GM23338 (cell line): Measurements from ENCODE around the gene GPR26. TPM values are rescaled to one million over a fixed set of nuclear protein-coding genes. Genes with fewer than 3 reads are reported as not detected.
A peak's percentile ranks its signal among the peaks of the same experiment; 100 is the strongest.

Experiments
- ATAC-seq: fragments of 200-7000 bp; cut with Tn5 transposase; 3 replicates; pipeline ENCODE4 v1.9.1; 2020
- DNase-seq: peaks from one replicate; pipeline ENCODE4 v3.0.0-alpha.2; 2015; ENCODE audit warnings: low spot score
- H2AFZ ChIP-seq: fragments of 200-600 bp; sonication (generic); 2 replicates; pipeline ENCODE4 v1.8.0; 2016; ENCODE audit warnings: antibody characterized with exemption, mild to moderate bottlenecking, moderate library complexity
- H3F3A ChIP-seq: fragments of 200-600 bp; sonication (generic); replicated peaks from 2 replicates; pipeline ENCODE4 v1.8.0; 2017; ENCODE audit warnings: antibody characterized with exemption, mixed run types, low read depth
- H3K27ac ChIP-seq: fragments of 200-600 bp; sonication (generic); 2 replicates; pipeline ENCODE4 v1.6.1; 2016; ENCODE audit warnings: low read depth
- H3K27me3 ChIP-seq: fragments of 200-600 bp; sonication (generic); 2 replicates; pipeline ENCODE4 v1.8.0; 2016; ENCODE audit warnings: mild to moderate bottlenecking, mixed run types, moderate library complexity; ENCODE audit not compliant: insufficient read depth
- H3K36me3 ChIP-seq: fragments of 200-600 bp; sonication (generic); 2 replicates; pipeline ENCODE4 v1.8.0; 2016; ENCODE audit warnings: mild to moderate bottlenecking; ENCODE audit not compliant: insufficient read depth
- H3K4me1 ChIP-seq: fragments of 200-600 bp; sonication (generic); 2 replicates; pipeline ENCODE4 v1.8.0; 2016; ENCODE audit warnings: mild to moderate bottlenecking, moderate library complexity; ENCODE audit not compliant: insufficient read depth
- H3K4me2 ChIP-seq: fragments of 200-600 bp; sonication (generic); 2 replicates; pipeline ENCODE4 v1.7.1; 2017; ENCODE audit warnings: mixed run types
- H3K4me3 ChIP-seq: fragments of 200-600 bp; sonication (generic); 2 replicates; pipeline ENCODE4 v1.6.1; 2016; ENCODE audit warnings: mixed run types
- H3K79me2 ChIP-seq: fragments of 200-600 bp; sonication (generic); replicated peaks from 2 replicates; pipeline ENCODE4 v1.8.0; 2017; ENCODE audit warnings: mild to moderate bottlenecking; ENCODE audit not compliant: insufficient read depth
- H3K9me2 ChIP-seq: fragments of 200-600 bp; sonication (generic); 2 replicates; pipeline ENCODE4 v1.8.0; 2017; ENCODE audit not compliant: insufficient read depth
- H4K20me1 ChIP-seq: fragments of 200-600 bp; sonication (generic); replicated peaks from 2 replicates; pipeline ENCODE4 v1.8.0; 2017; ENCODE audit warnings: mild to moderate bottlenecking; ENCODE audit not compliant: insufficient read depth
- H3K27ac Mint-ChIP-seq: 2 replicates; pipeline ENCODE4 v1.8.0; 2020; ENCODE audit warnings: inconsistent platforms, mild to moderate bottlenecking, moderate library complexity, mixed read lengths
- H3K27me3 Mint-ChIP-seq: 3 replicates; pipeline ENCODE4 v1.8.0; 2022; ENCODE audit warnings: low read depth, mild to moderate bottlenecking, moderate library complexity, mixed read lengths, inconsistent platforms; ENCODE audit not compliant: insufficient read depth, poor library complexity
- H3K36me3 Mint-ChIP-seq: 3 replicates; pipeline ENCODE4 v1.8.0; 2021; ENCODE audit warnings: low read depth, mild to moderate bottlenecking, inconsistent platforms, moderate library complexity, mixed read lengths
- H3K4me1 Mint-ChIP-seq: 3 replicates; pipeline ENCODE4 v1.8.0; 2020; ENCODE audit warnings: mild to moderate bottlenecking, inconsistent platforms, mixed read lengths
- H3K4me3 Mint-ChIP-seq: 3 replicates; pipeline ENCODE4 v1.8.0; 2021; ENCODE audit warnings: moderate library complexity, mild to moderate bottlenecking, inconsistent platforms, mixed read lengths
- H3K9me3 Mint-ChIP-seq: 3 replicates; pipeline ENCODE4 v1.8.0; 2020; ENCODE audit warnings: moderate library complexity, mild to moderate bottlenecking, inconsistent platforms, mixed read lengths
- CREB1 ChIP-seq: fragments of 250-450 bp; sonication (Bioruptor Pico); IDR thresholded peaks from 2 replicates; pipeline ENCODE4 v1.5.0; 2020; ENCODE audit warnings: low read depth, mild to moderate bottlenecking, moderate library complexity
- POLR2AphosphoS5 ChIP-seq: IDR thresholded peaks from 2 replicates; pipeline ENCODE4 v1.6.1; 2016; ENCODE audit warnings: antibody characterized with exemption, low read depth
- ZNF114 ChIP-seq: fragments of 250-450 bp; sonication (Bioruptor Pico); IDR thresholded peaks from 2 replicates; pipeline ENCODE4 v1.5.0; 2020; ENCODE audit warnings: mild to moderate bottlenecking, moderate library complexity
- polyA plus RNA-seq: library from polyadenylated mRNA; unstranded; fragments of >200 nt; fragmentation: Nextera tagmentation; extraction: Ambion mirVana; gene quantifications from 2 replicates; pipeline ENCODE4 v1.2.1, GENCODE V29; 2016
- total RNA-seq: library from RNA; depleted of rRNA; stranded (reverse); fragments of >200 nt; shearing (Covaris generic); gene quantifications from 2 replicates; pipeline ENCODE4 v1.2.3, GENCODE V29; 2014
- TF ChIP-seq, protein P1 (sequence below), 2 experiments: fragments of 200-600 bp in 1 of 2; sonication (generic) in 1 of 2; conservative IDR thresholded peaks; 2 replicates each; pipeline versions ENCODE4 v1.5.1 to v1.6.1; 2016 to 2017; ENCODE audit warnings: antibody characterized with exemption in 2 of 2, low read depth in 2 of 2, mild to moderate bottlenecking in 2 of 2, moderate library complexity in 1 of 2
- TF ChIP-seq, protein P2 (sequence below): IDR thresholded peaks from 2 replicates; pipeline ENCODE4 v1.6.1; 2016; ENCODE audit warnings: antibody characterized with exemption
- TF ChIP-seq, protein P3 (sequence below): fragments of 250-450 bp; sonication (Bioruptor Pico); IDR thresholded peaks from 2 replicates; pipeline ENCODE4 v1.5.0; 2020; ENCODE audit warnings: mild to moderate bottlenecking, moderate library complexity

GPR26 gene
- total and polyA plus RNA-seq, 2 experiments from 2014 or later: 0.06 to 0.07 TPM

DNA sequence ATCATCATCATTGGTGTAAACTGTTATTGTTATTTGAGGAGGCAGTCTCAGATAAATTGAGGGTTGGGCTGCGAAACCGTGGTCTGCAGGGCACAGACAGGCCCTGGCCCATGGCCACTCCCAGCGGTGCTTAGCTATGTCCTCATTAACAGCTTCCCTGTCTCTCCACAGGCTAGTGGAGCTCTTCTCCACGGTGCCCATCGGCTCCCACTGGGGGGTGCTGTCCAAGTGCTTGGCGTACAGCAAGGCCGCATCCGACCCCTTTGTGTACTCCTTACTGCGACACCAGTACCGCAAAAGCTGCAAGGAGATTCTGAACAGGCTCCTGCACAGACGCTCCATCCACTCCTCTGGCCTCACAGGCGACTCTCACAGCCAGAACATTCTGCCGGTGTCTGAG, 21.6 kb downstream of the GPR26 start:
- no peaks in the 10 kb centered on the region for H3K36me3 Mint-ChIP-seq

More for the DNA sequence above, 21.6 kb downstream of the GPR26 start:
- Histone ChIP-seq H3K27me3 (no peaks in the 10 kb centered on the region), H3K9me2 (no peaks in the 10 kb centered on the region), H3K36me3 (no peaks in the 10 kb centered on the region), H3K79me2 (no peaks in the 10 kb centered on the region), H4K20me1 (no peaks in the 10 kb centered on the region), H3F3A (no peaks in the 10 kb centered on the region), H3K4me2 (no peak overlapping the region), H3K4me3 (no peak overlapping the region), H3K27ac (no peak overlapping the region), H3K4me1 (no peaks in the 10 kb centered on the region), H2AFZ (no peak overlapping the region)
- ATAC-seq: peak; percentile 83
- no peak overlapping the region for H3K4me3 Mint-ChIP-seq
- TF ChIP-seq, protein P1, sequence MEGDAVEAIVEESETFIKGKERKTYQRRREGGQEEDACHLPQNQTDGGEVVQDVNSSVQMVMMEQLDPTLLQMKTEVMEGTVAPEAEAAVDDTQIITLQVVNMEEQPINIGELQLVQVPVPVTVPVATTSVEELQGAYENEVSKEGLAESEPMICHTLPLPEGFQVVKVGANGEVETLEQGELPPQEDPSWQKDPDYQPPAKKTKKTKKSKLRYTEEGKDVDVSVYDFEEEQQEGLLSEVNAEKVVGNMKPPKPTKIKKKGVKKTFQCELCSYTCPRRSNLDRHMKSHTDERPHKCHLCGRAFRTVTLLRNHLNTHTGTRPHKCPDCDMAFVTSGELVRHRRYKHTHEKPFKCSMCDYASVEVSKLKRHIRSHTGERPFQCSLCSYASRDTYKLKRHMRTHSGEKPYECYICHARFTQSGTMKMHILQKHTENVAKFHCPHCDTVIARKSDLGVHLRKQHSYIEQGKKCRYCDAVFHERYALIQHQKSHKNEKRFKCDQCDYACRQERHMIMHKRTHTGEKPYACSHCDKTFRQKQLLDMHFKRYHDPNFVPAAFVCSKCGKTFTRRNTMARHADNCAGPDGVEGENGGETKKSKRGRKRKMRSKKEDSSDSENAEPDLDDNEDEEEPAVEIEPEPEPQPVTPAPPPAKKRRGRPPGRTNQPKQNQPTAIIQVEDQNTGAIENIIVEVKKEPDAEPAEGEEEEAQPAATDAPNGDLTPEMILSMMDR (conservative IDR thresholded peaks at IDR 0.05; ENCODE audit: low read depth in 2 of 2): peak; percentile 38 to 69
- TF ChIP-seq ZNF114 (CRISPR knock-in tag) (no peak), CREB1 (CRISPR knock-in tag) (no peak), POLR2AphosphoS5 (no peak)
- TF ChIP-seq, protein P2, sequence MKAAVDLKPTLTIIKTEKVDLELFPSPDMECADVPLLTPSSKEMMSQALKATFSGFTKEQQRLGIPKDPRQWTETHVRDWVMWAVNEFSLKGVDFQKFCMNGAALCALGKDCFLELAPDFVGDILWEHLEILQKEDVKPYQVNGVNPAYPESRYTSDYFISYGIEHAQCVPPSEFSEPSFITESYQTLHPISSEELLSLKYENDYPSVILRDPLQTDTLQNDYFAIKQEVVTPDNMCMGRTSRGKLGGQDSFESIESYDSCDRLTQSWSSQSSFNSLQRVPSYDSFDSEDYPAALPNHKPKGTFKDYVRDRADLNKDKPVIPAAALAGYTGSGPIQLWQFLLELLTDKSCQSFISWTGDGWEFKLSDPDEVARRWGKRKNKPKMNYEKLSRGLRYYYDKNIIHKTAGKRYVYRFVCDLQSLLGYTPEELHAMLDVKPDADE: no peak
- TF ChIP-seq, protein P3, sequence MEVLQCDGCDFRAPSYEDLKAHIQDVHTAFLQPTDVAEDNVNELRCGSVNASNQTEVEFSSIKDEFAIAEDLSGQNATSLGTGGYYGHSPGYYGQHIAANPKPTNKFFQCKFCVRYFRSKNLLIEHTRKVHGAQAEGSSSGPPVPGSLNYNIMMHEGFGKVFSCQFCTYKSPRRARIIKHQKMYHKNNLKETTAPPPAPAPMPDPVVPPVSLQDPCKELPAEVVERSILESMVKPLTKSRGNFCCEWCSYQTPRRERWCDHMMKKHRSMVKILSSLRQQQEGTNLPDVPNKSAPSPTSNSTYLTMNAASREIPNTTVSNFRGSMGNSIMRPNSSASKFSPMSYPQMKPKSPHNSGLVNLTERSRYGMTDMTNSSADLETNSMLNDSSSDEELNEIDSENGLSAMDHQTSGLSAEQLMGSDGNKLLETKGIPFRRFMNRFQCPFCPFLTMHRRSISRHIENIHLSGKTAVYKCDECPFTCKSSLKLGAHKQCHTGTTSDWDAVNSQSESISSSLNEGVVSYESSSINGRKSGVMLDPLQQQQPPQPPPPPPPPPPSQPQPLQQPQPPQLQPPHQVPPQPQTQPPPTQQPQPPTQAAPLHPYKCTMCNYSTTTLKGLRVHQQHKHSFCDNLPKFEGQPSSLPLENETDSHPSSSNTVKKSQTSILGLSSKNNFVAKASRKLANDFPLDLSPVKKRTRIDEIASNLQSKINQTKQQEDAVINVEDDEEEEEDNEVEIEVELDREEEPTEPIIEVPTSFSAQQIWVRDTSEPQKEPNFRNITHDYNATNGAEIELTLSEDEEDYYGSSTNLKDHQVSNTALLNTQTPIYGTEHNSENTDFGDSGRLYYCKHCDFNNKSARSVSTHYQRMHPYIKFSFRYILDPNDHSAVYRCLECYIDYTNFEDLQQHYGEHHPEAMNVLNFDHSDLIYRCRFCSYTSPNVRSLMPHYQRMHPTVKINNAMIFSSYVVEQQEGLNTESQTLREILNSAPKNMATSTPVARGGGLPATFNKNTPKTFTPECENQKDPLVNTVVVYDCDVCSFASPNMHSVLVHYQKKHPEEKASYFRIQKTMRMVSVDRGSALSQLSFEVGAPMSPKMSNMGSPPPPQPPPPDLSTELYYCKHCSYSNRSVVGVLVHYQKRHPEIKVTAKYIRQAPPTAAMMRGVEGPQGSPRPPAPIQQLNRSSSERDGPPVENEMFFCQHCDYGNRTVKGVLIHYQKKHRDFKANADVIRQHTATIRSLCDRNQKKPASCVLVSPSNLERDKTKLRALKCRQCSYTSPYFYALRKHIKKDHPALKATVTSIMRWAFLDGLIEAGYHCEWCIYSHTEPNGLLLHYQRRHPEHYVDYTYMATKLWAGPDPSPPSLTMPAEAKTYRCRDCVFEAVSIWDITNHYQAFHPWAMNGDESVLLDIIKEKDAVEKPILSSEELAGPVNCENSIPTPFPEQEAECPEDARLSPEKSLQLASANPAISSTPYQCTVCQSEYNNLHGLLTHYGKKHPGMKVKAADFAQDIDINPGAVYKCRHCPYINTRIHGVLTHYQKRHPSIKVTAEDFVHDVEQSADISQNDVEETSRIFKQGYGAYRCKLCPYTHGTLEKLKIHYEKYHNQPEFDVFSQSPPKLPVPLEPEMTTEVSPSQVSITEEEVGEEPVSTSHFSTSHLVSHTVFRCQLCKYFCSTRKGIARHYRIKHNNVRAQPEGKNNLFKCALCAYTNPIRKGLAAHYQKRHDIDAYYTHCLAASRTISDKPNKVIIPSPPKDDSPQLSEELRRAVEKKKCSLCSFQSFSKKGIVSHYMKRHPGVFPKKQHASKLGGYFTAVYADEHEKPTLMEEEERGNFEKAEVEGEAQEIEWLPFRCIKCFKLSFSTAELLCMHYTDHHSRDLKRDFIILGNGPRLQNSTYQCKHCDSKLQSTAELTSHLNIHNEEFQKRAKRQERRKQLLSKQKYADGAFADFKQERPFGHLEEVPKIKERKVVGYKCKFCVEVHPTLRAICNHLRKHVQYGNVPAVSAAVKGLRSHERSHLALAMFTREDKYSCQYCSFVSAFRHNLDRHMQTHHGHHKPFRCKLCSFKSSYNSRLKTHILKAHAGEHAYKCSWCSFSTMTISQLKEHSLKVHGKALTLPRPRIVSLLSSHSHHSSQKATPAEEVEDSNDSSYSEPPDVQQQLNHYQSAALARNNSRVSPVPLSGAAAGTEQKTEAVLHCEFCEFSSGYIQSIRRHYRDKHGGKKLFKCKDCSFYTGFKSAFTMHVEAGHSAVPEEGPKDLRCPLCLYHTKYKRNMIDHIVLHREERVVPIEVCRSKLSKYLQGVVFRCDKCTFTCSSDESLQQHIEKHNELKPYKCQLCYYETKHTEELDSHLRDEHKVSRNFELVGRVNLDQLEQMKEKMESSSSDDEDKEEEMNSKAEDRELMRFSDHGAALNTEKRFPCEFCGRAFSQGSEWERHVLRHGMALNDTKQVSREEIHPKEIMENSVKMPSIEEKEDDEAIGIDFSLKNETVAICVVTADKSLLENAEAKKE: no peak
- H3K27ac Mint-ChIP-seq: no peak overlapping the region
- peaks cover 2% of the 10 kb centered on the region for H3K27me3 Mint-ChIP-seq
- no peaks in the 10 kb centered on the region for H3K9me3 Mint-ChIP-seq
- DNase-seq: peak; percentile 52
- H3K4me1 Mint-ChIP-seq: no peaks in the 10 kb centered on the region
